Stomach (tissue), 4 donors: ENCODE results near the gene MKLN1.

Source experiments
- CTCF ChIP-seq, 7 experiments: fragments of 450-650 bp in 4 of 7; fragments of 200-600 bp in 3 of 7; sonication (generic) in 3 of 7; IDR thresholded peaks; one replicate each; pipeline ENCODE4 v1.5.1; 2016 to 2019; ENCODE audit warnings: antibody characterized with exemption in 7 of 7, control low read depth in 2 of 7, mild to moderate bottlenecking in 1 of 7
- EP300 ChIP-seq: sonication (generic); formaldehyde crosslinking; IDR thresholded peaks from one replicate; pipeline ENCODE4 v1.6.1; 2017; ENCODE audit warnings: antibody characterized with exemption
- POLR2A ChIP-seq, 4 donors: fragments of 450-650 bp; IDR thresholded peaks; one replicate each; pipeline ENCODE4 v1.6.1; 2016; ENCODE audit warnings: antibody characterized with exemption in 4 of 4, control low read depth in 2 of 4, mild to moderate bottlenecking in 1 of 4, moderate library complexity in 1 of 4
- POLR2AphosphoS5 ChIP-seq, 3 donors: sonication (generic); formaldehyde crosslinking; IDR thresholded peaks; one replicate each; pipeline ENCODE4 v1.6.1; 2016; ENCODE audit warnings: antibody characterized with exemption in 3 of 3

GRCh38 chr7:131498237-131498885 is 170.7 kb downstream of the MKLN1 start:
- no peak for TF ChIP-seq CTCF (IDR thresholded peaks at IDR 0.05)
- no peak for TF ChIP-seq POLR2A (IDR thresholded peaks at IDR 0.05)
- peak in 2 of 3 donors; percentile 25 to 38 for TF ChIP-seq POLR2AphosphoS5 (IDR thresholded peaks at IDR 0.05)
- TF ChIP-seq EP300: no peak
